Keratinocyte (primary cell): ENCODE measurements around the gene CCDC61.

Experiments
- EZH2 ChIP-seq: IDR thresholded peaks from one replicate; pipeline ENCODE4 v1.6.1; 2012; ENCODE audit warnings: inconsistent platforms, mild to moderate bottlenecking, low read length, moderate library complexity
- TF ChIP-seq, protein P1 (sequence below), 3 experiments: IDR thresholded peaks in 1 of 3; conservative IDR thresholded peaks in 1 of 3; optimal IDR thresholded peaks in 1 of 3; 2 replicates in 2 of 3; 3 replicates in 1 of 3; pipeline versions ENCODE3 to v1.5.1; 2011; ENCODE audit warnings: low read length in 3 of 3, mild to moderate bottlenecking in 3 of 3, moderate library complexity in 2 of 3, control low read depth in 1 of 3, inconsistent platforms in 1 of 3; ENCODE audit not compliant: insufficient read depth in 2 of 3; ENCODE audit errors: extremely low read depth in 1 of 3

DNA sequence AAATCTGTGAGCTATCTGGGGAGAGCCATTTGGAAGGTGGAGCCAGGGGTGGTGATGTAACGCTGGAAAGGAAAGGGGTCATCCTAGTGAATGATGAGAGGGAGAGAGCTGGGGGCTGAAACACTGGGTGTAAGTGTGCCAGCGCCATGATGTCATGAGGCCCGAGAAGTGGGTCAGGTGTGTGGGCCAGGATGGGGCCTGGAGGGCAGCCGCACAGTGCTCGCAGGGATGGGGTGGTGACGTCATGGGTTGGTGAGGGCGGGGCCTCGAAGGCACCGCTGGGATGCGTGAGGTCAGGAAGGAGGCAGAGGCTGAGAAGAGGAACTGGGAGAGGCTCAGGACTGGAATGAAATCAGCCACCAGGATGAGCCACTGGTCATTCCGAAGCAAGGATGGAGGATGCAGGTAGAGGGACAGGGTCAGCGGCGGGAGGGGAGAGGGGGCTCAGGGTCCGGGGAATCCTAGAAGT lies 4.4 kb downstream of the CCDC61 start:
- TF ChIP-seq, protein P1, sequence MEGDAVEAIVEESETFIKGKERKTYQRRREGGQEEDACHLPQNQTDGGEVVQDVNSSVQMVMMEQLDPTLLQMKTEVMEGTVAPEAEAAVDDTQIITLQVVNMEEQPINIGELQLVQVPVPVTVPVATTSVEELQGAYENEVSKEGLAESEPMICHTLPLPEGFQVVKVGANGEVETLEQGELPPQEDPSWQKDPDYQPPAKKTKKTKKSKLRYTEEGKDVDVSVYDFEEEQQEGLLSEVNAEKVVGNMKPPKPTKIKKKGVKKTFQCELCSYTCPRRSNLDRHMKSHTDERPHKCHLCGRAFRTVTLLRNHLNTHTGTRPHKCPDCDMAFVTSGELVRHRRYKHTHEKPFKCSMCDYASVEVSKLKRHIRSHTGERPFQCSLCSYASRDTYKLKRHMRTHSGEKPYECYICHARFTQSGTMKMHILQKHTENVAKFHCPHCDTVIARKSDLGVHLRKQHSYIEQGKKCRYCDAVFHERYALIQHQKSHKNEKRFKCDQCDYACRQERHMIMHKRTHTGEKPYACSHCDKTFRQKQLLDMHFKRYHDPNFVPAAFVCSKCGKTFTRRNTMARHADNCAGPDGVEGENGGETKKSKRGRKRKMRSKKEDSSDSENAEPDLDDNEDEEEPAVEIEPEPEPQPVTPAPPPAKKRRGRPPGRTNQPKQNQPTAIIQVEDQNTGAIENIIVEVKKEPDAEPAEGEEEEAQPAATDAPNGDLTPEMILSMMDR (optimal IDR thresholded peaks at IDR 0.05 in 1 of 3, IDR thresholded peaks at IDR 0.05 in 1 of 3, conservative IDR thresholded peaks at IDR 0.05 in 1 of 3; ENCODE audit: extremely low read depth in 1 of 3, insufficient read depth in 2 of 3, low read length in 3 of 3) = no peak
- no peak for TF ChIP-seq EZH2
